HCT116 (cell line): ENCODE data around the gene IQSEC3. TPM values are rescaled to one million over a fixed set of nuclear protein-coding genes. Genes with fewer than 3 reads are reported as not detected.

ENCODE experiments used
- ATAC-seq: fragments of 200-7000 bp; cut with Tn5 transposase; 2 replicates; pipeline ENCODE4 v1.9.1; 2020; ENCODE audit warnings: mild to moderate bottlenecking, moderate library complexity
- BruUV-seq: library from RNA; stranded (reverse); fragments of 400-500 nt; replicated peaks from 2 replicates; lab custom pipeline; 2021; lab: Mats Ljungman, UMichigan
- CTCF ChIA-PET: fragments of 300-600 bp; sonication (Branson Sonifier 250); formaldehyde crosslinking; loops from one replicate; lab custom pipeline; 2021; ENCODE audit warnings: antibody characterized with exemption; lab: Charles Lee
- POLR2A ChIA-PET: fragments of 300-600, 350-600 bp; sonication (Branson Sonifier 250); formaldehyde crosslinking; loops from one replicate; lab custom pipeline; 2021; ENCODE audit warnings: antibody characterized with exemption; lab: Charles Lee
- RAD21 ChIA-PET, 2 experiments: fragments of 300-600 bp; sonication (Branson Sonifier 250); formaldehyde crosslinking; loops; one replicate each; lab custom pipeline; 2023; ENCODE audit warnings: low total read pairs in 2 of 2; ENCODE audit not compliant: uncharacterized antibody in 2 of 2, unreplicated experiment in 2 of 2, low non-redundant PET in 1 of 2; lab: Charles Lee
- DNase-seq: peaks from one replicate; pipeline ENCODE4 v3.0.0-alpha.2; 2010; ENCODE audit warnings: low read depth, low spot score
- H2AFZ ChIP-seq: fragments of 200-600 bp; shearing (Covaris generic), sonication (generic); 2 replicates; pipeline ENCODE4 v1.6.1; 2017; ENCODE audit warnings: low read depth, mixed run types, mixed read lengths, antibody characterized with exemption, low read length; ENCODE audit not compliant: poor library complexity, severe bottlenecking
- H3K27ac ChIP-seq: 2 replicates; pipeline ENCODE4 v1.5.1; 2012; ENCODE audit warnings: low read depth, low read length
- H3K27me3 ChIP-seq: fragments of 200-600 bp; sonication (generic); 2 replicates; pipeline ENCODE4 v1.6.1; 2016; ENCODE audit warnings: mixed run types, low read length, mixed read lengths; ENCODE audit not compliant: insufficient read depth
- H3K36me3 ChIP-seq, 2 experiments: fragments of 200-500 bp in 1 of 2; fragments of 200-600 bp in 1 of 2; sonication (Bioruptor generic) in 1 of 2; sonication (generic) in 1 of 2; 2 replicates each; pipeline versions ENCODE4 v1.5.1 to v1.6.1; 2014 to 2016; ENCODE audit warnings: low read length in 2 of 2, inconsistent platforms in 1 of 2, mixed read lengths in 1 of 2, mixed run types in 1 of 2; ENCODE audit not compliant: insufficient read depth in 2 of 2, control insufficient read depth in 1 of 2
- H3K4me1 ChIP-seq, 2 experiments: fragments of 200-600 bp in 1 of 2; sonication (generic) in 1 of 2; 2 replicates each; pipeline versions ENCODE4 v1.5.1 to v1.6.1; 2012 to 2017; ENCODE audit warnings: low read length in 2 of 2, inconsistent platforms in 1 of 2, mild to moderate bottlenecking in 1 of 2, mixed read lengths in 1 of 2, mixed run types in 1 of 2, moderate library complexity in 1 of 2; ENCODE audit not compliant: insufficient read depth in 2 of 2, control insufficient read depth in 1 of 2
- H3K4me2 ChIP-seq: fragments of 200-600 bp; sonication (generic); 2 replicates; pipeline ENCODE4 v1.6.1; 2017; ENCODE audit warnings: mixed run types, low read length, mixed read lengths
- H3K4me3 ChIP-seq, 2 experiments: fragments of 200-600 bp in 1 of 2; sonication (generic) in 1 of 2; replicated peaks in 1 of 2; 2 replicates each; pipeline ENCODE4 v1.5.1; 2011 to 2016; ENCODE audit warnings: low read length in 2 of 2, control low read depth in 1 of 2, low read depth in 1 of 2, mild to moderate bottlenecking in 1 of 2, mixed read lengths in 1 of 2, mixed run types in 1 of 2
- H3K79me2 ChIP-seq: fragments of 200-600 bp; sonication (generic); 2 replicates; pipeline ENCODE4 v1.6.1; 2017; ENCODE audit warnings: mild to moderate bottlenecking, mixed run types, low read length, moderate library complexity, mixed read lengths; ENCODE audit not compliant: insufficient read depth
- H3K9ac ChIP-seq: fragments of 200-600 bp; sonication (generic); 2 replicates; pipeline ENCODE4 v1.6.1; 2016; ENCODE audit warnings: low read length, mixed read lengths
- H3K9me2 ChIP-seq: fragments of 200-600 bp; sonication (generic), shearing (Covaris generic); 2 replicates; pipeline ENCODE4 v1.6.1; 2017; ENCODE audit warnings: mixed run types, mild to moderate bottlenecking, moderate library complexity; ENCODE audit not compliant: insufficient read depth
- H3K9me3 ChIP-seq, 2 experiments: fragments of 200-500 bp in 1 of 2; fragments of 200-600 bp in 1 of 2; sonication (Bioruptor generic) in 1 of 2; sonication (generic) in 1 of 2; 2 replicates each; pipeline ENCODE4 v1.6.1; 2014 to 2017; ENCODE audit warnings: low read length in 2 of 2, mixed read lengths in 2 of 2, inconsistent platforms in 1 of 2, low read depth in 1 of 2, mild to moderate bottlenecking in 1 of 2, mixed run types in 1 of 2, moderate library complexity in 1 of 2; ENCODE audit not compliant: control insufficient read depth in 1 of 2, insufficient read depth in 1 of 2
- H4K20me1 ChIP-seq: fragments of 200-600 bp; sonication (generic), shearing (Covaris generic); 2 replicates; pipeline ENCODE4 v1.6.1; 2017; ENCODE audit warnings: mixed run types, mild to moderate bottlenecking, moderate library complexity; ENCODE audit not compliant: insufficient read depth
- EGR1 ChIP-seq: IDR thresholded peaks from 2 replicates; pipeline ENCODE4 v1.6.1; 2012; ENCODE audit warnings: low read depth
- SP1 ChIP-seq: IDR thresholded peaks from 2 replicates; pipeline ENCODE4 v1.6.1; 2012; ENCODE audit warnings: low read depth
- ZFX ChIP-seq: fragments of 450-650 bp; IDR thresholded peaks from 2 replicates; pipeline ENCODE4 v1.6.1; 2017
- ZNF274 ChIP-seq: fragments of 200-500 bp; sonication (Bioruptor generic); IDR thresholded peaks from 2 replicates; pipeline ENCODE4 v1.6.1; 2014; ENCODE audit warnings: mild to moderate bottlenecking, low read depth, low read length, inconsistent platforms
- intact Hi-C: fragments of 100-400 bp; cut with micrococcal nuclease; formaldehyde crosslinking; loops from 2 replicates; pipeline ENCODE4 v1.10.0; 2022
- total RNA-seq: library from RNA; stranded (reverse); gene quantifications from one replicate; pipeline ENCODE4 v1.2.1, GENCODE V29; 2021; ENCODE audit not compliant: unreplicated experiment
- TF ChIP-seq, protein P1 (sequence below), 3 experiments: fragments of 200-600 bp in 1 of 3; sonication (generic) in 1 of 3; IDR thresholded peaks in 2 of 3; conservative IDR thresholded peaks in 1 of 3; 2 replicates each; pipeline ENCODE4 v1.5.1; 2012 to 2017; ENCODE audit warnings: low read depth in 2 of 3, low read length in 2 of 3, antibody characterized with exemption in 1 of 3, borderline replicate concordance in 1 of 3, control low read depth in 1 of 3, mild to moderate bottlenecking in 1 of 3, mixed read lengths in 1 of 3, mixed run types in 1 of 3, moderate library complexity in 1 of 3; ENCODE audit not compliant: insufficient read depth in 1 of 3
- TF ChIP-seq, protein P2 (sequence below): IDR thresholded peaks from 2 replicates; pipeline ENCODE4 v1.6.1; 2012
- TF ChIP-seq, protein P3 (sequence below): IDR thresholded peaks from 2 replicates; pipeline ENCODE4 v1.6.1; 2012; ENCODE audit warnings: low read depth
- TF ChIP-seq, protein P4 (sequence below): IDR thresholded peaks from 2 replicates; pipeline ENCODE4 v1.6.1; 2011; ENCODE audit warnings: mild to moderate bottlenecking, low read length, moderate library complexity; ENCODE audit not compliant: insufficient replicate concordance; ENCODE audit errors: extremely low read depth

Gene IQSEC3
- total RNA-seq, 1 experiment from 2014 or later: not detected

DNA sequence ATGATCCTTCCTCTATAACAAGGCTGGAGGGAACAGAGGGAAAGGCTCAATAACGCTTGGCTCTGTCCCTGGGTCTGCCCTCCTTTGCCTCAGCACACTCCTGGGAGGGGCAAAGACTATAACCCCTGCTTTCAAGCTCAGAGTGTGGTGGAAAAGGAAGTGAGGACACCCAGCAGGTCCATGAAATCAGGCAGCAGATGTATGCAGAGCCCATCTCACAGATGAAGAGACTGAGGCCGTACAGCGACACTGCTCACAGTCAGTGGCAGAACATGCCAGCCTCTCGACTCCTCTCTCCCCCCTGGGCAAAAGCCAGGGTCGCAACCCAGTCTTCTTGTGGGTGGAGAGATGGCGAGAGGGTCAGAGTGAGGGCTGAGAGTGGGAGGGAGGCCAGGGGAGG lies 107.6 kb downstream of the IQSEC3 start:
- CTCF ChIA-PET: no interaction called here
- intact Hi-C loops: no loop called here
- H3K9ac ChIP-seq: no peak overlapping the region
- TF ChIP-seq, protein P1, sequence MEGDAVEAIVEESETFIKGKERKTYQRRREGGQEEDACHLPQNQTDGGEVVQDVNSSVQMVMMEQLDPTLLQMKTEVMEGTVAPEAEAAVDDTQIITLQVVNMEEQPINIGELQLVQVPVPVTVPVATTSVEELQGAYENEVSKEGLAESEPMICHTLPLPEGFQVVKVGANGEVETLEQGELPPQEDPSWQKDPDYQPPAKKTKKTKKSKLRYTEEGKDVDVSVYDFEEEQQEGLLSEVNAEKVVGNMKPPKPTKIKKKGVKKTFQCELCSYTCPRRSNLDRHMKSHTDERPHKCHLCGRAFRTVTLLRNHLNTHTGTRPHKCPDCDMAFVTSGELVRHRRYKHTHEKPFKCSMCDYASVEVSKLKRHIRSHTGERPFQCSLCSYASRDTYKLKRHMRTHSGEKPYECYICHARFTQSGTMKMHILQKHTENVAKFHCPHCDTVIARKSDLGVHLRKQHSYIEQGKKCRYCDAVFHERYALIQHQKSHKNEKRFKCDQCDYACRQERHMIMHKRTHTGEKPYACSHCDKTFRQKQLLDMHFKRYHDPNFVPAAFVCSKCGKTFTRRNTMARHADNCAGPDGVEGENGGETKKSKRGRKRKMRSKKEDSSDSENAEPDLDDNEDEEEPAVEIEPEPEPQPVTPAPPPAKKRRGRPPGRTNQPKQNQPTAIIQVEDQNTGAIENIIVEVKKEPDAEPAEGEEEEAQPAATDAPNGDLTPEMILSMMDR (IDR thresholded peaks at IDR 0.05 in 2 of 3, conservative IDR thresholded peaks at IDR 0.05 in 1 of 3; ENCODE audit: borderline replicate concordance in 1 of 3, insufficient read depth in 1 of 3, low read depth in 2 of 3, low read length in 2 of 3): no peak
- no peak for TF ChIP-seq ZNF274
- TF ChIP-seq, protein P2, sequence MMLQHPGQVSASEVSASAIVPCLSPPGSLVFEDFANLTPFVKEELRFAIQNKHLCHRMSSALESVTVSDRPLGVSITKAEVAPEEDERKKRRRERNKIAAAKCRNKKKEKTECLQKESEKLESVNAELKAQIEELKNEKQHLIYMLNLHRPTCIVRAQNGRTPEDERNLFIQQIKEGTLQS: no peak
- TF ChIP-seq ZFX: no peak
- TF ChIP-seq, protein P3, sequence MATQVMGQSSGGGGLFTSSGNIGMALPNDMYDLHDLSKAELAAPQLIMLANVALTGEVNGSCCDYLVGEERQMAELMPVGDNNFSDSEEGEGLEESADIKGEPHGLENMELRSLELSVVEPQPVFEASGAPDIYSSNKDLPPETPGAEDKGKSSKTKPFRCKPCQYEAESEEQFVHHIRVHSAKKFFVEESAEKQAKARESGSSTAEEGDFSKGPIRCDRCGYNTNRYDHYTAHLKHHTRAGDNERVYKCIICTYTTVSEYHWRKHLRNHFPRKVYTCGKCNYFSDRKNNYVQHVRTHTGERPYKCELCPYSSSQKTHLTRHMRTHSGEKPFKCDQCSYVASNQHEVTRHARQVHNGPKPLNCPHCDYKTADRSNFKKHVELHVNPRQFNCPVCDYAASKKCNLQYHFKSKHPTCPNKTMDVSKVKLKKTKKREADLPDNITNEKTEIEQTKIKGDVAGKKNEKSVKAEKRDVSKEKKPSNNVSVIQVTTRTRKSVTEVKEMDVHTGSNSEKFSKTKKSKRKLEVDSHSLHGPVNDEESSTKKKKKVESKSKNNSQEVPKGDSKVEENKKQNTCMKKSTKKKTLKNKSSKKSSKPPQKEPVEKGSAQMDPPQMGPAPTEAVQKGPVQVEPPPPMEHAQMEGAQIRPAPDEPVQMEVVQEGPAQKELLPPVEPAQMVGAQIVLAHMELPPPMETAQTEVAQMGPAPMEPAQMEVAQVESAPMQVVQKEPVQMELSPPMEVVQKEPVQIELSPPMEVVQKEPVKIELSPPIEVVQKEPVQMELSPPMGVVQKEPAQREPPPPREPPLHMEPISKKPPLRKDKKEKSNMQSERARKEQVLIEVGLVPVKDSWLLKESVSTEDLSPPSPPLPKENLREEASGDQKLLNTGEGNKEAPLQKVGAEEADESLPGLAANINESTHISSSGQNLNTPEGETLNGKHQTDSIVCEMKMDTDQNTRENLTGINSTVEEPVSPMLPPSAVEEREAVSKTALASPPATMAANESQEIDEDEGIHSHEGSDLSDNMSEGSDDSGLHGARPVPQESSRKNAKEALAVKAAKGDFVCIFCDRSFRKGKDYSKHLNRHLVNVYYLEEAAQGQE: no peak
- no peak for TF ChIP-seq EGR1
- no peak for TF ChIP-seq SP1
- TF ChIP-seq, protein P4, sequence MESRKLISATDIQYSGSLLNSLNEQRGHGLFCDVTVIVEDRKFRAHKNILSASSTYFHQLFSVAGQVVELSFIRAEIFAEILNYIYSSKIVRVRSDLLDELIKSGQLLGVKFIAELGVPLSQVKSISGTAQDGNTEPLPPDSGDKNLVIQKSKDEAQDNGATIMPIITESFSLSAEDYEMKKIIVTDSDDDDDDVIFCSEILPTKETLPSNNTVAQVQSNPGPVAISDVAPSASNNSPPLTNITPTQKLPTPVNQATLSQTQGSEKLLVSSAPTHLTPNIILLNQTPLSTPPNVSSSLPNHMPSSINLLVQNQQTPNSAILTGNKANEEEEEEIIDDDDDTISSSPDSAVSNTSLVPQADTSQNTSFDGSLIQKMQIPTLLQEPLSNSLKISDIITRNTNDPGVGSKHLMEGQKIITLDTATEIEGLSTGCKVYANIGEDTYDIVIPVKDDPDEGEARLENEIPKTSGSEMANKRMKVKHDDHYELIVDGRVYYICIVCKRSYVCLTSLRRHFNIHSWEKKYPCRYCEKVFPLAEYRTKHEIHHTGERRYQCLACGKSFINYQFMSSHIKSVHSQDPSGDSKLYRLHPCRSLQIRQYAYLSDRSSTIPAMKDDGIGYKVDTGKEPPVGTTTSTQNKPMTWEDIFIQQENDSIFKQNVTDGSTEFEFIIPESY: no peak
- TF ChIP-seq, all 23 proteins: peak for 0
- no peak overlapping the region for H3K4me3 ChIP-seq
- H4K20me1 ChIP-seq: no peaks in the 10 kb centered on the region
- no peak overlapping the region for H3K27ac ChIP-seq
- DNase-seq (no peak), ATAC-seq (no peak)
- H3K27me3 ChIP-seq: no peaks in the 10 kb centered on the region
- H3K9me2 ChIP-seq: no peaks in the 10 kb centered on the region
- BruUV-seq: no TSS peak
- no peak overlapping the region for H3K4me2 ChIP-seq
- no peaks in the 10 kb centered on the region for H3K9me3 ChIP-seq
- H3K4me1 ChIP-seq: peaks cover 6 to 35% of the 10 kb centered on the region in 2 experiments; a peak in 3 of 4 replicates
- H2AFZ ChIP-seq: no peak overlapping the region
- ChIA-PET RAD21 (no interaction called here), POLR2A (no interaction called here)
- no peaks in the 10 kb centered on the region for H3K36me3 ChIP-seq
- H3K79me2 ChIP-seq: no peaks in the 10 kb centered on the region
